NCI-H2081 (cell line): ENCODE measurements around the gene ZC4H2.
"Not testable (repeated sequence)": the region's sequence is repeated elsewhere in the genome, so short reads cannot be mapped to it uniquely, and the experiment has no call there.

ENCODE experiments used
- DNase-seq, 2 experiments: peaks; one replicate each; lab custom pipeline; 2025; lab: John Stamatoyannopoulos, UW

ZC4H2 gene, protein sequence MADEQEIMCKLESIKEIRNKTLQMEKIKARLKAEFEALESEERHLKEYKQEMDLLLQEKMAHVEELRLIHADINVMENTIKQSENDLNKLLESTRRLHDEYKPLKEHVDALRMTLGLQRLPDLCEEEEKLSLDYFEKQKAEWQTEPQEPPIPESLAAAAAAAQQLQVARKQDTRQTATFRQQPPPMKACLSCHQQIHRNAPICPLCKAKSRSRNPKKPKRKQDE

DNA sequence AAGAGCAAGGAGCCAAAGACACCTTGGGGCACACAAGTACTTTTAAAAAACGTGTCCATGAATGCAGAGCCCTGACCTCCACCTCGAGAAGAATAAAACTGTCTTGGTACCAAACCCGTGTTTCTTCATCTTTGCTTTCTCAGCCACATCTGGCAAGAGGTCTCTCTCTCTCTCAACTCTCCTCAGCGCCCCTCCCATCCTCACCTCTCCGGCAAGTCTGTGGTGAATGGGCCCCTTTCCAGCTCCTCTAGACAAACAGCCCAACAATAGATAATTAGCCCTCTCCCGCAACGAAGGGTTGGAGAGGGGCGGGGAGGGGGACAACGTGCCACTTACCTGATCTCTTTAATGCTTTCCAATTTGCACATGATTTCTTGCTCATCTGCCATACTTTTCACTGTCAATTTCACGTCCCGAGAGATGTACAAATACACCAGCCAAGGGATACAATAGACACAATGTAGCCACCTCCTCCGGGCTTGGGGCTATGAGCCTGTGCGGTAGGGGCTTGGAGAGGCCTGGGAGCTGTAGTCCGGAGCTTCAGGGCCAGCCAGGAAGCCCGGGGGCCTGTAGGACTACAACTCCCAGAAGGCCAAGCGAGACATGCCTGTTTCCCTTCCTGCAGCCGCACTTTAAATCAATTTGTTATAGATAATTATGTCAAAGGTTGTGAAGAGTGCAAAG lies at the start of gene ZC4H2:
Gene ZC4H2, minus strand, starts transcription at position 462 of the 684 bp plus-strand sequence. Its CDS starts 73 bp downstream, at position 389.
- DNase-seq, result peak; percentile 3 to 19

DNA sequence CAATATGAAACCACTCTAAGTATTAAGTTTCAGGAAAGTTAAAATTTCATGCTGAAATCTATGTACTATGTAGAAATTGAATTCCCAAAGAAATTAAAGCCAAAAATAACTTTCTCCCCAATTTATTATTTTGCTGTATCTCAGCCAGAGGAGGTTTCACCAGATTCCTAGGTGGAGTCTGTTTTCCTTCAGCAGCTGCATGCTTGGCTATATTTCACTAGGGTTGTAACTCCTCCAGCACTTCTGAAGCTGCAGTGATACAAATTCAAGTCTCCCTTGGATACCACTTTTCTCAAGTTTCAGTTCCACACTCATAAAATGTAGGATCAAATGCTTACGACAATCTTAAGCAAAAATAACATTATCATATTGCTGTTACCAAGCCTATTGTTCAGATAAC lies 41.2 kb upstream of the ZC4H2 start:
- no peak for DNase-seq

DNA sequence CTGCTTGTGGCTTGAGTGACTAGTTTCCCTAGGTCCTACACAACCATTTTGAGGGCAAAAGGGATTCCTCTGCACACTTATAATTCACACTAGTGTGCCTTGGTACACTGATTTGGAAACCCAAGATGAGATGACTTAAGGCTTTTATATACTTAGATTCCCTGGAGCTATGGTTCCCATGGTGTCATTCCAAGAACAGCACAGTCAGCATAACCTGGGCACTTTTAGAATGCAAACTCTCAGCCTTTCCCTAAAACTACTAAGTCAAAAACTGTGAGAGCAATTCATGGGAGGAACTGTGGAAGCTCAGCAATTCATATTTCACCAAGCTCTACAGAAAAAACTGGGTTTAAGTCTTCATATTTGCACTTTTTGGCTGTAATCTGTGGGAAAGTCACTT lies 38.0 kb upstream of the ZC4H2 start:
- no peak for DNase-seq

DNA sequence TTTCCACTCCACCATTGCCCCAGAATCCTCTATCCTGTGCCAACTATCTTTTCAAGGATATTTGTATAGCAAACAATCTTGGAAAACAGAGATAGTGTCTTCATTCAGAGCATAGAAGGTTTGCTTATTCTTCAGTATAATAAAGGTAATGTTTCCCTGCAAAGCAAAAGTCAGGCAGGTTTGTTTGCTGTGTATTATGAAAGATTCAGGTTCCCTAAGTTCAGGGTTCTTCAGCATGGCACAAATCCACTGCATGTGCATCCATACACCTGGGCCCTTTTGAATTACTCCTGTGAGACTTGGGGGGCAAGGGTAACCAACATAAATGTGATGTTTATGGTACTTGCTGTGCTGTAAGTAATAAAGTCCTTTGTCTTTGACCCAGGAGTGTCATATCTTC lies 33.2 kb upstream of the ZC4H2 start:
- no peak for DNase-seq

DNA sequence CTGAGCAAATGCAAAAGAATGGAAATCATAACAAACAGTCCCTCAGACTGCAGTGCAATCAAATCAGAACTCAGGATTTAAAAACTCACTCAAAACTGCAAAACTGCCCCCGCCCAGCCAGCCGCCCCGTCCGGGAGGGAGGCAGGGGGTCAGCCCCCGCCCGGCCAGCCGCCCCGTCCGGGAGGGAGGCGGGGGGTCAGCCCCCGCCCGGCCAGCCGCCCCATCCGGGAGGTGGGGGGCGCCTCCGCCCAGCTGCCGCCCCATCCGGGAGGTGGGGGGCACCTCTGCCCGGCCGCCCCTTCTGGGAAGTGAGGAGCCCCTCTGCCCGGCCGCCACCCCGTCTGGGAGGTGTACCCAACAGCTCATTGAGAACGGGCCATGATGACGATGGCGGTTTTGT lies 26.0 kb upstream of the ZC4H2 start:
- DNase-seq, result not testable (repeated sequence)

DNA sequence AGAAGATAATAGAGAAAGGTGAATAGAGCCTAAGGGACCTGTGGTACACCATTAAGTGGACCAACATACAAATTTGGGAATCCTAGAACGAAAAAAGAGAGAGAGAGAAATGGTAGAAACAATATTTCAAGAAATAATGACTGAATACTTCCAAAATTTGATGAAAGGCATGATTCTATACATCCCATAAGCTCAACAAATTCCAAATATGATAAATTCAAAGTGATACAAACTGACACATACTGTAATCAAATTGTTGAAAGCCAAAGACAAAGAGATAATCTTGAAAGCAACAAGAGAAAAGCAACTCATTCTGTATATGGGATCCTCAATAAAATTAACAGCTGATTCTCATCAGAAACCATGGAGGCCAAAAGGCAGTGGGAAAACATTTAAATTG lies 20.6 kb upstream of the ZC4H2 start:
- DNase-seq, result no peak

DNA sequence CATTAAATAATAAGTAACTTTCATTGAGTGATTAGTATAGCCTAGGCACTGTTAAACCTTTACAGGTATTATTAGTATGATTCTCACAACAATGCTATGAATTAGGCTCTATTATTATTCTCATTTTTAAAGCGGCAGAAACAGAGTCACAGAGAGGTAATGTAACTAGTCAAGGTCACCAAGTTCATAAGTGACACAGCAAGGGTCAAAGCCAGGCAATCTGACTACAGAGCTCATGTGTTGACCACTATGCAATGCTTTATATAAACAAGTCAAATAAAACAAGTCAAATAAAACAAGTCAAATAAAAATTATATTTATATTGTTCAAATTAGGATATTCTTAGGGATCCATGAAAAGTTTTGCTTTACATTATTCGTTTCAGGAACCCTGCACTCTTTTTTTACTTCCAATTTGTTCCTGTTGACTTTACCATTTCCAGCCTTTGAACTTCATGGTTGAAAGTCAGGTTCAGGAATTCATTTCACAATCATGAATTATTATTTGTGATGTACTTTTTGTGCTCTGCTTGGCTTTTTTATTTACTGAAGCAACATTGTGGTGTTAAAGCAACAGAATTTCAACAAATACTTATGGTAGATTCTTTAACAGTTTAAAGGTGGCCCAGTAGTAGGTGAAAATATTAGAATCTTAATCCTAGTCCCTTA lies 18.0 kb upstream of the ZC4H2 start:
- DNase-seq, result no peak

DNA sequence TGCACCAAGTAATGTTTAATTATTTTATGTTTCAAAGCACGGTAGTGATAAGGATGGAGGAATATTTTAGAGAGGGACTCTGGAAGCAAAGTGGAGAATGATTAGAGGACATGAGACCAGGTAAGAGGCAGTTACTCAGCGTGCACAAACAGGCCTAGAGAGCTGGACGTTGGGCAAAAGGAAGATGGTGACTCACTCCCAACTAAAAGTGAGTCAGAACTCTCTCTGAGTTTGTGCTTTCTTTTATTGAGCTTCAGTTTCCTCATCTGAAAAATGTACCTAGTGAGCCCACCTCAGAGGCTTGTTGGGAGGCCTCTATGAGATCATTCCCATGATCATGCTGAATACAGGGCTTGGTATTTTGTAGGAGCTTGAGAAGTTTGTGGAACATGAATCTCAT lies 1.6 kb upstream of the ZC4H2 start:
- DNase-seq, result no peak

DNA sequence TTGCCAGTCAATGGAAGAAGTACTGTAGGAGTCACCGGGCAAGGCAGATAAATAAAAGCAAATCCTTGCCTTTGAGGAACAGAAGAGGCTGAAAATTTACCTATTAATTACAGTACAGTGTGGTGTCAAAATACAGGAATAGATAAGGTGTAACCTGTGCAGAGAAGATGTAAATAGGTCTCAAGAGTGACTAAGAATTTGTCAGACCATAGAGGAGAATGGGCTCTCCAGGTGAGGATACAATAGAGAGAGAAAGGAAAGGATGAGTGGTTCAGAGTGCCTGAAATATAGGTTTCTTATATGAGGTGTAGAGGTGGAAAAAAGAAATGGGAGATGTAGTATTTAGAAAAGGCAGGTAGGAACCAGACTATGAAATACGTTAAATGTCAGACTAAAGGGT lies 801 bp upstream of the ZC4H2 start:
- no peak for DNase-seq

DNA sequence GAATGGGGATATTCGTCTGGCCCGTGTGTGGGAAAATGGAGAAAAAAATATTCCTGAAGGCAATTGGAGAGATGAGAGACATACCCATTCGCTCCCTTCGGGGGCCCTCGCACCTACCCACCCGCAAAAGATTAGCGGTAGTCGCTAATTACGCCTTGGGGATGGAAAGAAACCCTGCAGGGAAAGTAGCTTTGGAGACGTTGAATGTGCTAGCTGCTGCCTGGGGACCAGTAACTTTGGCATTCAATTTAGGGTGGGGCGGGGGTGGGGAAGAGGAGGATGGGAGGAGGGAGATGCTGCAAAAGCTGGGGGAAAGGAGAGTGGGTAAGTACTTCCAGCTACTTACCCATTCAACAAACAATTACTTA lies 407 bp upstream of the ZC4H2 start:
- DNase-seq, result no peak

DNA sequence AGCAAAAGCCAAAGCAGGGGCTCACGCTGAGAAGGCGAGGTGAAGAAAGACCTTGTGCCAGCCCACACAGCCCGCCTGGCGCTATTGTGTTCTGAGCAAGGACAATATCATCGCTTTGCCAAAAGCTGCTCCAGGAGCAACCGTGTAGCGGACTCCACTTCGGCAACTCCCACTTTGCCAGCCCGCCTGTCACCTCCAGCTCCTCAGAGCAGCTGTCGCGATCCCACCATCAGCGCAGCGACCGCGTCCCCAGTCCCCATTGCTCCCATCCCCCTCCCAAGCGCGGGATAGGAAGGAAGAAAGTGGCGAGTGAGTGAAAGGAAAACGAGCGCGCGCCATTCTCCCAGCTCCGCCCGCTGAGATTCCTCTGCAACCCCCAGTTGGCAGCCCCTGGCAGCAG lies 759 bp downstream of the ZC4H2 start:
- DNase-seq, result no peak

DNA sequence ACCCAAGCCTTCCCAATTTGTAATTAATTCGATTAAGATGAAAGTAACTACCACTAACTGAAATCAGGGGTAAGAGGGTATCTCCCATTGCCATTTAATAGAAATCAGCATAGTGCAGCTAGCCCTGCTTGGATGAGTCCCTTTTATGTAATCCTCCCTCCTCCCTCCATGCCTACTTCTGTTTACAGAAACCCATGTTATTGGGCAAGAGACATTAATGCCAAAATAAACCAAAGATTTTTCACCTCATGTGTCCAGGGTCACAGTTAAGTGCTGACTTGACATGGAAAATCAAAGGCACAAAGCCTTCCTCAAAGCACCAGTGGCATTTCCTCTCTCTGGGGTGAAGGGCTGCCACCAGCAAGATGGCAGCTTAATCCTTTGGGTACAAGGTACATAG lies 50.8 kb downstream of the ZC4H2 start:
- no peak for DNase-seq

DNA sequence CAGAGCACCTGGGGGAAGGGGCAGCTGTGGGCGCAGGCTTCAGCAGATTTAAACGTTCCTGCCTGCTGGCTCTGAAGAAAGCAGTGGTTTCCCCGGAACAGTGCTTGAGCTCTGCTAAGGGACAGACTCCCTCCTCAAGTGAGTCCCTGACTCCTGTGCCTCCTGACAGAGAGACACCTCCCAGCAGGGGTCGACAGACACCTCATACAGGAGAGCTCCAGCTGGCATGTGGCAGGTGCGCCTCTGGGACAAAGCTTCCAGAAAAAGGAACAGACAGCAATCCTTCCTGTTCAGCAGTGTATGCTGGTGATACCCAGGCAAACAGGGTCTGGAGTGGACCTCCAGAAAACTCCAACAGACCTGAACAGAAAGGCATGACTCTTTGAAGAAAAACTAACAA lies 68.1 kb downstream of the ZC4H2 start:
- DNase-seq, result no peak

DNA sequence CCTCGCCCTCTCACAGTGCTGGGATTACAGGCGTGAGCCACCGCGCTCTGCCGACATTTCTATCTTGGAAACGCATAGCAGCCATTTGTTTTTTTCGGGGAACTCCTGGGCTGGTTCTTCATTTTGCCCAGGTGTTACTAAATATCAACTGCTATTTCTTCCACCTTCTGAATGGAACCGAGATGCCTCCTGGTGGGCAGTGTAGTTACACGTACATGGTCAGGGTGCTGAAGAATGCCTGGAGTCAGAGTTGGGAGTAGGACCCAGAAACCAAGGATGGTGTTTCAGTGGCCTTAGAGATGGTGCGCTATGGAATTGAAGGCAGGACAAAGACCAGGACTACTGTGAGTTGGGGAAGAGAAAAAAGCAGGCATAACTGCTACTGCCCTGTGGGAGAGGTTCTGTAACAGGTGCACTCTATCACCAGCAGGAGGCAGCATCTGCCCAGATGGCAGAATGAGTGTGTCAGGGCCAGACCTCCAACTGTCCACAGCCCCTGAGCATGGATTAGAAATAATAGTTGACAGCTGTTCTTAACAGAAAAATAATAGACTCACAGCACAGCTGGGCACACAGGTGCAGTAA lies 81.7 kb downstream of the ZC4H2 start:
- no peak for DNase-seq

DNA sequence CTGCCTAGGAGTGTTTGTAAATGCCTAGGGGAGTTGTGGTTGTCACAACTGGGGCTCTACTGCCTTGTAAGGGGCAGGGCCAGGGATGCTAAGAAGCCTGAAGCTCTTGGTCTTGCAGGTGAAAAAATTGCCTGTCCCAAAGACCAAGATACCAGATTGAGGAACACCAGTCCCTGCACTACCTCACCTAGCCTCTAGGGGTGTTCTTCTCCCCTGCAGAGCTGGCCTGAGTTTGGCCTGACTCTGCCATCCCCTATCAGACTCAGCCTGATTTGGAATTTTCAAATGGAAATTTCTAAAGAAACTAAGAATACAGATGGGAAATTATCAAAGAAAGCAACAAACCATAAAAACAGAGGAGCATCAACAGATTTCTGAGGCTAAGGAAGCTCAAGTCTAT lies 90.4 kb downstream of the ZC4H2 start:
- DNase-seq, result no peak

DNA sequence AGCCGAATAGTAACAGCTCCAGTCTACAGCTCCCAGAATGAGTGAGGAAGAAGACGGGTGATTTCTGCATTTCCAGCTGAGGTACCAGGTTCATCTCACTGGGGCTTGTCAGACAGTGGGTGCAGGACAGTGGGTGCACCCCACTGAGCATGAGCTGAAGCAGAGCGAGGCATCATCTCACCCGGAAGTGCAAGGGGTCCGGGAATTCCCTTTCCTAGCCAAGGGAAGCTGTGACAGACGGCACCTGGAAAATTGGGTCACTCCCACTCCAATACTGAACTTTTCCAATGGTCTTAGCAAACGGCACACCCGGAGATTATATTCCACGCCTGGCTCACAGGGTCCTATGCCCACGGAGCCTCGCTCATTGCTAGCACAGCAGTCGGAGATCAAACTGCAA lies 97.5 kb downstream of the ZC4H2 start:
- DNase-seq, result not testable (repeated sequence)

DNA sequence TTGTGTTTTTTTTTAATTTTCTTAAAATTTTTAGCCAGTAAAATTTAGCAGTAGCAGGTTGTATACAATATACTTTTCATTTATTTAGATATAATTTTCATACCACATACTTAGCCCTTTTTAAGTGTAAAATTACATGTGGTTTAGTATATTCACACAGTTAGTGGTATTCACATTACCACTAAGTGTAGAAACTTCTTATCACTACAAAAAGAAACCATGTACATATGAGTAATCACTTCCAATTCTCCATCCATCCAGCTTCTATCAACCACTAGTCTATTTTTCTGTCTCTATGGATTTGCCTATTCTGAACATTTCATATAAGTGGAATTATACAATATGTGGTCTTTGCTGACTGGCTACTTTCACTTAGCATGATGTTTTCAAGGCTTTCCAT lies 109.0 kb downstream of the ZC4H2 start:
- no peak for DNase-seq
